ENCODE data around the gene ATG4B.

The ATG4B gene

DNA sequence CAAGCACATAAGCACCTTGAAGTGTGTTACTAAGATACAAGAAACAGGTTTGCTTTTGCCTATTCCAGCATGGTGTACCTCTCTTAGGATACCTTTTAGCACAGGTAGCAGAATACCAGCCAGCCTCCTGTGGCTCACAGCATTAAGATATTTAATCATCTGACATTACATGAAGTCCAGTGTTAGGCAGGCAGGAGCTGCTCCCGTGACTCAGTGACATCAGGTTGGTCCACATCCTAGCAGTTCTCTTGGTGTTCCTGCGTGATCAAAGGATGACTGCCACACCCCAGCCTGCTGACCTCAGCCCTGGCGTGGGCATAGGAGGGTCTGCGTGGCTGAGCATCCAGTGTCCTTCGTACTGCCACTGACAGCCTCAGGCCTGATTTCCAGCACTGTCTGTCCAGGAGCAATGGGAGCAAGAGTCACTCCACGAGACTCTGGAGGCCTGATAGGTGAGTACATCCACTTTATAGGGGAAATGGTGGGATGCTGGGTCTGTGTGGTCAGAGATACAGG, 52.8 kb downstream of the ATG4B start:
- H3K4me2 ChIP-seq (ENCODE audit: low read depth, low read length, poor library complexity, severe bottlenecking), result no peak overlapping the region
- no peaks in the 10 kb centered on the region for H3K9me2 ChIP-seq (replicated peaks; ENCODE audit: insufficient read depth, low read length)
- no peak overlapping the region for H3K4me3 ChIP-seq (ENCODE audit: insufficient read depth, low read length, poor library complexity, severe bottlenecking)
- H3F3A ChIP-seq (ENCODE audit: insufficient read depth), result no peaks in the 10 kb centered on the region
- no peaks in the 10 kb centered on the region for H3K36me3 ChIP-seq (ENCODE audit: low read length)
- TF ChIP-seq EZH2phosphoT487 (conservative IDR thresholded peaks at IDR 0.05; ENCODE audit: low read length) (no peak), CTCF (IDR thresholded peaks at IDR 0.05; ENCODE audit: insufficient read depth, low read length, poor library complexity, severe bottlenecking) (no peak)
- H3K9me3 ChIP-seq (ENCODE audit: insufficient read depth, low read length), result no peaks in the 10 kb centered on the region
- H3K27me3 ChIP-seq (ENCODE audit: low read length), result no peaks in the 10 kb centered on the region
- no peaks in the 10 kb centered on the region for H4K20me1 ChIP-seq (ENCODE audit: low read depth, low read length)
- no peak overlapping the region for H2AFZ ChIP-seq (ENCODE audit: low read depth, low read length, severe bottlenecking)
- peaks cover 43% of the 10 kb centered on the region for H3K79me2 ChIP-seq (ENCODE audit: insufficient read depth, low read length)
- no peak overlapping the region for H3K27ac ChIP-seq (ENCODE audit: low read depth, low read length)
- 0 out of 2 replicates have a peak overlapping the region, but pooled peaks have one; percentile 1 for H3K9ac ChIP-seq (ENCODE audit: low read length)

DNA sequence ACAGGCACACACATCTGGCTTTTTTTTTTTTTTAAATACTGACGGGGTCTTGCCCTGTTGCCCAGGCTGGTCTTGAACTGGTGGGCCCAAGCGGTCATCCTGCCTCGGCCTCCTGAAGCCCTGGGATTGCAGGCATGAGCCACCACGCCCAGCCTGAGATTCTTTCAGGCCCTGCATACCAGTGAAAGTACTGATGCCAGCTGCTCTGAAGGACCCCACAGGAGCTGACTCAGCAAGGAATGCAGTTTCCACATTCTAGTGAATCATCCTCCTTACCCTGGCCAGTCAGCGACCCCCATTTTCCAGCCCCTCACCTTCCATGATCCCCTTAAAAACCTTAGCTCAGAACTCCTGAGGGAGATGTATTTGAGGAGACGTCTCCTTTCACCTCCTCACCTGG, 55.0 kb downstream of the ATG4B start:
- H3K27ac ChIP-seq (ENCODE audit: low read depth, low read length), result no peak overlapping the region
- no peaks in the 10 kb centered on the region for H3K27me3 ChIP-seq (ENCODE audit: low read length)
- peaks cover 25% of the 10 kb centered on the region for H3K79me2 ChIP-seq (ENCODE audit: insufficient read depth, low read length)
- no peak overlapping the region for H3K4me3 ChIP-seq (ENCODE audit: insufficient read depth, low read length, poor library complexity, severe bottlenecking)
- peaks cover 9% of the 10 kb centered on the region for H3F3A ChIP-seq (ENCODE audit: insufficient read depth)
- no peak overlapping the region for H2AFZ ChIP-seq (ENCODE audit: low read depth, low read length, severe bottlenecking)
- no peaks in the 10 kb centered on the region for H3K36me3 ChIP-seq (ENCODE audit: low read length)
- no peaks in the 10 kb centered on the region for H4K20me1 ChIP-seq (ENCODE audit: low read depth, low read length)
- H3K9me3 ChIP-seq (ENCODE audit: insufficient read depth, low read length), result no peaks in the 10 kb centered on the region
- TF ChIP-seq CTCF (IDR thresholded peaks at IDR 0.05; ENCODE audit: insufficient read depth, low read length, poor library complexity, severe bottlenecking) (no peak), EZH2phosphoT487 (conservative IDR thresholded peaks at IDR 0.05; ENCODE audit: low read length) (no peak)
- no peak overlapping the region for H3K4me2 ChIP-seq (ENCODE audit: low read depth, low read length, poor library complexity, severe bottlenecking)
- H3K9ac ChIP-seq (ENCODE audit: low read length), result no peak overlapping the region
- H3K9me2 ChIP-seq (replicated peaks; ENCODE audit: insufficient read depth, low read length), result no peaks in the 10 kb centered on the region

DNA sequence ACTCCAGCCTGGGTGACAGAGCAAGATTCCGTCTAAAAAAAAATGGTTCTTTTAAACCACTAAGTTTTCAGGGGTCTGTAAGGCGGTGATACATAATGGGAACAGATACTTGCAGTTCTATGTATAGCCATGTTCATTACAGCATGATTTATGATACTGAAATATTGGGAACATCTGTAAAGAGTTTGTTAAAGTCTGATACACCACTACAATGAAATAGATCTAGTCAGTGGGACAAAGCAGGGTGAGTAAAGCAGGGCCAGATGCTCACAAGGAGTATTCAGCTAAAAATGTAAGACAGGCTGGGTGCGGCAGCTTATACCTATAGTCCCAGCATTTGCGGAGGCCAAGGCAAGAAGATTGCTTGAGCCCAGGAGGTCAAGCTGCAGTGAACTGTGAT, 58.2 kb downstream of the ATG4B start:
- Histone ChIP-seq H3K9me3 (ENCODE audit: insufficient read depth, low read length) (no peaks in the 10 kb centered on the region), H2AFZ (ENCODE audit: low read depth, low read length, severe bottlenecking) (no peak overlapping the region), H3K79me2 (ENCODE audit: insufficient read depth, low read length) (no peaks in the 10 kb centered on the region), H3K9me2 (replicated peaks; ENCODE audit: insufficient read depth, low read length) (no peaks in the 10 kb centered on the region), H3K4me2 (ENCODE audit: low read depth, low read length, poor library complexity, severe bottlenecking) (no peak overlapping the region), H3K9ac (ENCODE audit: low read length) (no peak overlapping the region), H3K27me3 (ENCODE audit: low read length) (no peaks in the 10 kb centered on the region), H3K27ac (ENCODE audit: low read depth, low read length) (no peak overlapping the region), H3K4me3 (ENCODE audit: insufficient read depth, low read length, poor library complexity, severe bottlenecking) (no peak overlapping the region), H3F3A (ENCODE audit: insufficient read depth) (peaks cover 26% of the 10 kb centered on the region), H3K36me3 (ENCODE audit: low read length) (no peaks in the 10 kb centered on the region), H4K20me1 (ENCODE audit: low read depth, low read length) (no peaks in the 10 kb centered on the region)
- TF ChIP-seq EZH2phosphoT487 (conservative IDR thresholded peaks at IDR 0.05; ENCODE audit: low read length) (no peak), CTCF (IDR thresholded peaks at IDR 0.05; ENCODE audit: insufficient read depth, low read length, poor library complexity, severe bottlenecking) (no peak)
